Stimulated activated CD4-positive, alpha-beta T cell treated with anti-CD3 and anti-CD28 coated beads, Interleukin-2, amount 100 ng/mL, for 24 hours (primary cell): ENCODE data around the gene TSPYL1.
A peak's percentile ranks its signal among the peaks of the same experiment; 100 is the strongest.

Source experiments
- DNase-seq, 2 donors: peaks; one replicate each; pipeline ENCODE4 v3.0.0-alpha.2; 2020

The TSPYL1 gene

DNA sequence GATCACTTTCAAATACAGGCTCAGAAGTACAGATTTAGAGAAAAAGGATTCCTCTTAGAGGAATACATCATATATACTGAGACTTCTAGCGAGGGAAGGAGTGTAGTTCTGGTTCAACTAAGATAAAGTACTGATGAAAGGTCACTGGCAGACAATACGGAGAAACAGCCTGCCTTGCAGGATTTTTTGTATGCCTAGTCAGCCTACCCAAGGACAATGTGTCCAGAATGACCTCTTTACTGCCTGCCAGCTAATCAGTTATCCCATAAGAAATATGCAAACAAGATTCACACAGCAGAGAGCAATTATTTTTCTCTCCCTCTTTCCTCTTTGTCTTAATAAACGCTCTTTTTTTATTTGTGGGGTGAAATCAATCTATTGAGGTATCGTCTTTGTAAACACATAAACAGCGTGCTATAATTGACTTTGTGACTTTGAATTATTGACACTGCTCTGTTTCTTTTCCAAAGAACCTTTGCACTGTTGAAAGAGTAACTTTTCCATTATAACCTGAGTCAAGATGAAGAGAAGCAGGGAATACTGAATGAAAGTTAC lies 24.4 kb downstream of the TSPYL1 start:
- no peak for DNase-seq

DNA sequence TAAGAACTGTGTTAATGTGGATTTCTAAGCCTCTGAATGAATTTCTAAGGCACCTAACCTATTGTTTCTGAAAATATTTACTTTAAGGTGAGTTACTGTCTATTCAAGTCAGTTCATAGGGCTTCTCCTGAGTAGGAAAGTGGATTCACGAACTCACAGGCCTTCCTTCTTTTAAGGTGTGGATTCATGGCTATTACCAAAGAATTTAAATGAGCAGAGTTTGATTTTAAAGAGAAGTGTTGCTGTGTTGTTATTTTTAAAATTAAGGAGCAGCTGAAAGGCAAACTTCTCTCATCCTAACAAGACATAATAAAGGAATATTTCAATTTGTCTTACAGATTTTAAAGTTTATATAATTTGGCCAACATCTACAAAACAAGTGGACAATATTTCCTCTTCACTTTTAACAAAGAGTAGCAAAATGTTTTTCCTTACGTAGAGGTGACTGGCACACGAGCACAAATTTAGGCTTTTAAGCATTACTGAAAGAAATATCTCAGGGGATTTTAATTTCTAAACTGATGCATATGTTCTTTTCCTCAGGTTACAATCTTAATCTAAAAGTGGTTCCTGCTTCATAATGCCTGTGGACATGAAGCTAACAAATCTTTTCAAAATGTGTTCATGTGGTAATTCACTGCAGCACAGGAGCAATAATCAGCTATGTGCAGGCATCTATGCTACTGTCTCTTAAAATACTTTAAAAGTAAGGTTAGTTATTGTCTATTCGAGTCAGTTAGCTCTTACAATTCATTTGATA lies 25.3 kb downstream of the TSPYL1 start:
- no peak for DNase-seq

DNA sequence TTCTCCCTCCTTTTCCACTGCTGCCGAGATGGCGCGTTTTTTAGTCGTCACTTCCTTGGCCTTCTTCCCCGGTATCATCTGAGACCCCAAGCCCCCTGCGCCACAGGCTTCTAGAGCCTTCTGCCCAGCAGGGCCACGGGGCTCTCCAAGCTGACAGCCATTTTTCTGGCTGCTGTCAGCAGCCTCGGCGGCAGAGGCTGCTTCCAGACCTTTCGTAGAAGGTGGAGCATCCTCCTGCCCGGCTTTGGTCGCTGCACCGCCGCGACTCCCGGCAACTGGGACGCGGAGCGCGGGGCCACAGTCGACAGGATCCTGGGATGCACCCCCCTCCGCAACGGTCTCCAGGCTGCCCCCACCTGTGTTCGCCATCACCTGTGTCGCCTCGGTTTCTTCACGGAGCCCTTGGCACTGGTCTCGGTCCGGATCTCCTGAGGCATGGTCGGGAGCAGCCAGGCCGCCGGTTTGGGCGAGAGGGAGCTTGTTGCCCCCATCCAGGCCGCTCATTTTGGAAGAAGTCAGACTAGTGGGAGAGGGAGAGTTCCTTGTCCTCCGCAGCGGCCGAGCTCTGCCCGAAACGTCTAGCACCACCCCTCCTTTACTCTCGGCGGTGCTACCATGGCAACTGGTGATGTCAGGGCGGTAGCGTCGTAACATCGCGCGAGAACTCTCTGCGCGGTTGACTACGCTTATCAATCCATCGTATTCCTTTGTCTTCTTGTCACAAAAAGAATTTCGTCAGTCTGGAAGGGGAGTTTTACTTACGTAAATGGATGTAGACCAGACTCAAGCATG lies 26.0 kb downstream of the TSPYL1 start, which contains the start of gene TSPYL4:
Gene TSPYL4 (minus strand): TSS at position 571 of the 792 bp plus-strand sequence. CDS start 67 bp downstream, at position 504.
- peak; percentile 89 to 90 for DNase-seq

DNA sequence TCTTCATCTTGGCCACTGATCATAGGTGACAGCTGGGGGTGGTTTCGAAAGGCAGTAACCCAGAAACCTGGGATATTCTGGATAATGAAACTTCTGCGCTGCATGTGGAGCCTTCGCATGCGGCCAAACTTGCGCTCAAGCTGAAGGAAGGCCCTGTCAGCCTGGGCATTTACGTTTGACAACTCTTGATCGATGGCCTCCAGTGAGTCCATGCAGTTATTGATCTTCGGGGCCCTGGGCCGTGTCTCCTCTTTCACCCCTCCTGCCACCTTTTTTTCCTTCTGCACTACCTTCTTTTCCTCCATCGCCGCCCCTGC lies 26.6 kb downstream of the TSPYL1 start:
- no peak for DNase-seq

DNA sequence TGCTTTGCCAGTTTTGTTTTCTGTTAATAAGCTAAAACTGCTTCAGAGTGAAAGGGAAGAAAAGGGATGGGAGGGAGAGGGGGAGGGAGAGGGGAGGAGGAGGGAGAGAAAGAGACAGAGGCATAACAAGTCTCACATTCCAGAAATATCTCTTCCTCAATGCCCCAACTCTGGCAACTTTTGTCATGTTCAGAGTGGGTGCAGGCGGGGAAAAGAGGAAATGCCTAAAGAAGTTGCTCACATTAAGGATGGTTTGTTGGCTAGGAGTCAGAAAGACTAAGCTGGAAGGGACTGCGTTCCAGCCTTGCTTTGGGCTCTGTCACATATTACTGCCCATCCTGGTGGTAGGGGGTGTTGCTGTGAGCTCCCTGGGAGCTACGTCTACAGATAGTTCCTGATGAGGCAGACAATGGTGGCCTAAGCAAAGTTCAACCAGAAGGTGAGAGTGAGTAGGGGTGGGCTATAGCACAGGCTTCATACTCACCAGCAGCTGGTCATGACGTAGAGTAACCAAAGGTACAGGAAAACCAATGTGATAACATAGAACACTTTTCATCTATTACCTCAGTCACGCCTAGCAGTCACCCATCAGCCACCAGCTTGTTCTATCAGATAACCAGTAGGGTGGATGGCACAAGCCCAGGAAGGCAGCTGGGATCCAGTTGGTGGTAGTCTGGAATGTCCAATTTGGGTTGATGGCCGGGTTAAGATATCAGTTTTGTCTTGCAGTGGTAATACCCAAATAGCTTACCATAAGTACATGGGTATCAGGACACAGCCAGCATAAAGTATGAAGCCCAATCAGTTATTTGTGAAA lies 28.0 kb downstream of the TSPYL1 start:
- DNase-seq = no peak

DNA sequence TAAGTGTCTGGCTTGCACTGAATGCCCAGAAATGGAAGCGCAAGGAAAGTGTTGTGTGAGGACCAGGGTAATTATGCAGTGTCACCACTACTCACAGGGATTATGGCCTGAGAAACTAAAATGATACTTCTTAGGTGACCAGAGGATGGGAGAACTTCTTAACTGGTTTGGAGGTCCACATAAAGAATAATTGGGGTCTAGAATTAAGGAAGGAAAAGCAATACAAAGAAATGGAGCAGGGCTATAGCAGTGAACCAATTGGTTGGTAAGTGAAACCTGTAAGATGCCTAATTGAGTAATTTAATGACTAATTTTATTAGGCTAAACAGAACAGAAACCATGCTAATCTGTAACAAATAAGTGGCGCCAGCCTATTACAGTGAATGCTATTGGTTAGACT lies 31.2 kb downstream of the TSPYL1 start:
- DNase-seq = no peak

DNA sequence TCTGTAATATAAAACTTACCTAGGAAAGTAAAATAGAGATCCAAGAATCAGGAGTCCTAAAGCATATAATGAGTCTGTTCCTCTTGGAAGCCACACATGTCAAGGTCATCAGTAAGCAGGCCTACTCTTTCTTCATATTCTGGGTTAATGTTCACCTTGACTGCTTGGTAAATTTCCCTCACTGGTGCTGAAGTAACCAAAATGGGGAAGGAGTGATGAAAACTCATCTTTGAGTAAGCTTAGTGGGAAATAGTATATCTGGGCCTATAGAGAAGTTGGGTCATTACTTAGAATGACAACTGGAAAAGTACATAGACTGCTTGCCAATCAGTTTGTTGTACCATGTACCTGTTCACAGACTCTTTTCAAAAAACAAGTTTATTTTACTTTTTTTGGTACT lies 32.4 kb downstream of the TSPYL1 start:
- no peak for DNase-seq

DNA sequence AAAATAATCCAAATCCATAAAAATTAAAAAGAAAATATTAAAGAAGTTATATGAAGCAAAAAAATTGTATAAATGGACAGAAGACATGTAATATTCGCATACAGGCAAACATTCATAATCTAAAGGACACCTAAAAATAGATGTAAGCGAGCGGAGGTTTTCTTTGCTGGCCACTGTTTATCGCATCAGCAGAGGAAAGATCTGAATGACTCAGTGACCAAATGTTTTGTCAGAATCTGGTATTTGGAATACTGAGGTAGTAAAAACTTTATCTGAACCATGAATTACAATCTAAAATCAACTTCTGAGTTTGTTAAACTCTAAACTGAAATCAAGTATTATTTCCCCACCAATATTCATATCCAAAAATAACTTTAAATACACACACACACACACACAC lies 33.6 kb downstream of the TSPYL1 start:
- no peak for DNase-seq

DNA sequence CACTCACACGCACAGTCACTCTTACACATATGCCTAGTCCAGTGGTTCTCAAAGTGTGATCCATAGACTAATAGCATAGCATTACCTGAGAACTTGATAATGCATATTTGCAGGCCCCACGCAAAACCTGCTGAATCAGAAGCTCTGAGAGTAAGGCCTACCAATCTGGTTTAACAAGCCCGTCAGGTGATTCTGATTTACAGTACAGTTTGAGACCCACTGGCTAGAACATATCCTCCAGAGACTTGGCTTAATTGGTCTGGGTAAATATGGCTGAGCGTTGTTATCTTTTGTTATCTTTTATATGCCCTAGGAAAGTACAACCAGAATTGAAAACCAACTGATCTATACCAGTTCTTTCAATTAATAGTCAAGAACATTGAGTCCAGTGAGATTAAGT lies 35.4 kb downstream of the TSPYL1 start:
- no peak for DNase-seq

DNA sequence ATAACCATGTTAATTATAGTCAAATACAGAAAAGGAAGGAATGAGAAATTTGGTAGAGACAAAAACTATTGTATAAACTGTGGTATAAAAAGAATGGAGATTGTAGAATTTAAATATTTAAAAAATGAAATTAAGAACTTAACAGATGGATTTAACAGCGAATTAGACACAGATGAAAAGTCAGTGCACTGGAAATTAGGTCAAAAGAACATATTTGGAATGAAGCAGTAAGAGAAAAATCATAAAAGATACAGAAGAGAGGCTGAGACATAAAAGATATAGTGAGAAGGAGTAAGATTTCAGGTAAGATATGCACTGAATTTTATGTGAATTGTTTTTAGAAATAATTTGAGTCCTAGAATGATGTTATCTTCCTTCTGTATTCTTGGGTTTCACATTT lies 39.9 kb downstream of the TSPYL1 start:
- no peak for DNase-seq

DNA sequence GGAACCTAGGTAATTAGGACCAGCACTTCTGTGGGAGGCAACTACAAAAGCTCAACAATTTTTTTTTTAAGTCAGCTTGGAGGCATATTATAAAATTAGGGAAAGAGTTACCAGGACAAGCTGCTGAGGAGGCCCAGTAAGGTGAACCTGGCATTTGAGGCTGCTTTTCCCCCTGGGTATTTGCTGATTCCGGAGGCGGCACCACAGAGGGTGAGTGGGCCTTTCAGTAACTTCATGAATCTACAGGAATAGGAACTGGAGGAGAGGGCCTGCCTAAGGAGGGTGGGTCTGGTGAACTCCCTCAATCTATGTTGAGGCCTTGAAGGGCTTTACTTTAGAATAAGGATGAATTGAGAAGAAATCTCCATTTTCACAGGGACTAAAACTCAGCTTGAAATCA lies 40.5 kb downstream of the TSPYL1 start:
- no peak for DNase-seq

DNA sequence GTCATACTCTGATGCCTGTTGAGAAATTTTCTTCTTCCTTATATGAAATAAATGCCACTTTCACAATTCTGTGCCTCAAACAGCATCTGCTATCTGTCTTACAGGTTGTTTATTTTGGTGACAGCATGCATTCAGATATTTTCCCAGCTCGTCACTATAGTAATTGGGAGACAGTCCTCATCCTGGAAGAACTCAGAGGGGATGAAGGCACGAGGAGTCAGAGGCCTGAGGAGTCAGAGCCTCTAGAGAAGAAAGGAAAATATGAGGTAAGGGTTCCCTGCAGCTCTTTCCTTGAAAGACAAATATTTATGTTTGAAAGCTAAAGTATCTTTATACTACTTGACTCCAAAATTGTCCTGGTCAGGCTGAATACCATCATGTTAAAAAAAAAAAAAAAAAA lies 41.6 kb downstream of the TSPYL1 start:
- DNase-seq = no peak

DNA sequence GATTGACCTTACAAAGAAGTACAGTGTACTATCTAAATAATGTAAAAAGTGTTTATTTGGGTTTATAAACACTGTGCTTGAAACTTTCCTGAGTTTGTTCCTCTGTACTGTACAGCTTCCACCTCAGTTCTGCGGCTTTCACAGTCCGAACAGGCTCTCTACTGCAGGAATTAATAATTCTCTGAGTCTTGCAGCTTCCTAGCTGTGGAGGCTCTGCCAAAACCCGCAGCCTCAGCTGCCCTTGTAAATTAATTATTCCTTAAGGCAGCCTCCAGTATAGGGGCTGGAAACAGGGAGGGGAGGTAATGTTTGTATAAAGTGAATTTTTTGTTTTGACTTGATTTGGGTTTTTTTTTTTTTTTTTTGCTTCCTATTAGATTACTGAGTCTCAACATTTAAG lies 45.0 kb downstream of the TSPYL1 start:
- no peak for DNase-seq

DNA sequence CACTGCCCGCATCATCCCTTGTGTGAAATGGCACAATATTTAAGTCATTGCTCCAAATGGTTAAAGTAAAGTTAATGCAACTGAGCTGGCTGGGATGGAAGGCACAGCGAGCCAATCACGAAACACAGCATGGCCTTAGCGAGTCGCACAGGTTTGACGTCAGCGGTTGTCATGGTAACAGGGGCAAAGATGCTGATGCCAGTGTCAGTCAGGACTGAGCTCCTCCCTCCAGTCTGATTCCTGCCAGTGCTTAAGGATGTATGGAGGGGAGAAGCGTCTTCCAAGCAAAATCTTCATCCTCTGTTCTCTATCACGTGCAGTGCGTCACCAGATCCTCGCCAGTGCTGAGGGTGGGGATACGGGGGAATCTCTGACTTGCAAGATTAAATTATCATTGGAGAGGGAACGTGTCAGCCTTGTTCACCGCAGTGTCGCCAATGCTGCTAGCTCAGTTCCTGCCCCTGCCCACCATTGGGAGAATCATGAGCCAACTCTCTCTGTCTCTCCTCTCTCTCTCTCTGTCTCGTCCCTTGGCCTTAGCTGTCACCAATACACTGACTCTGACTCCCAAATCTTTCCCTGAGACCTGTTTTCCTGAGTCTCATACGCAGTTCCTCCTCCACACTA lies 50.3 kb downstream of the TSPYL1 start:
- DNase-seq = peak in 1 of 2 donors; percentile 17
